Spinal cord (tissue), 10 donors: Measurements from ENCODE around the gene PSMD11. TPM values are rescaled to one million over a fixed set of nuclear protein-coding genes. Genes with fewer than 3 reads are reported as not detected.

Source experiments
- DNase-seq, 6 donors: peaks; one replicate each; pipeline versions ENCODE4 v3.0.0 to v3.0.0-alpha.2; 2013 to 2015; ENCODE audit warnings: low spot score in 6 of 6, low read depth in 4 of 6
- H3K27ac ChIP-seq: one replicate; pipeline ENCODE4 v1.5.1; 2013; ENCODE audit warnings: low read depth, low read length, control low read depth
- H3K27me3 ChIP-seq: one replicate; pipeline ENCODE4 v1.6.1; 2013; ENCODE audit warnings: low read length; ENCODE audit not compliant: control insufficient read depth, insufficient read depth
- H3K36me3 ChIP-seq: one replicate; pipeline ENCODE4 v1.6.1; 2013; ENCODE audit warnings: low read length; ENCODE audit not compliant: control insufficient read depth, insufficient read depth
- H3K4me1 ChIP-seq: one replicate; pipeline ENCODE4 v1.6.1; 2013; ENCODE audit warnings: low read length; ENCODE audit not compliant: control insufficient read depth, insufficient read depth
- H3K4me3 ChIP-seq: one replicate; pipeline ENCODE4 v1.5.1; 2013; ENCODE audit warnings: low read depth, low read length, control low read depth
- H3K9me3 ChIP-seq: one replicate; pipeline ENCODE4 v1.6.1; 2013; ENCODE audit warnings: low read length; ENCODE audit not compliant: control insufficient read depth, insufficient read depth
- WGBS: methylation state at CpG from one replicate; pipeline ENCODE4 v1.1.5; 2013; ENCODE audit warnings: missing lambda C conversion rate; ENCODE audit not compliant: insufficient coverage; 5-methylcytosine and 5-hydroxymethylcytosine counted together
- polyA plus RNA-seq, 2 donors: library from polyadenylated mRNA; unstranded; fragments of 120-200 nt; gene quantifications; one replicate each; pipeline ENCODE4 v1.2.1, GENCODE V29; 2013; ENCODE audit not compliant: insufficient read length in 2 of 2
- total RNA-seq, 2 donors: library from RNA; depleted of rRNA in 1 of 2; stranded (reverse); fragments of 120-200 nt in 1 of 2; fragments of >200 nt in 1 of 2; gene quantifications; one replicate each; pipeline versions ENCODE4 v1.2.3 to v1.2.4, GENCODE V29; 2013 to 2014
- donor health status: healthy.

PSMD11 gene
- total and polyA plus RNA-seq, 4 donors: 56.1 to 104 (median 95.6) TPM

GRCh38 chr17:32515677-32516383 is 71.5 kb downstream of the PSMD11 start:
- Histone ChIP-seq H3K27ac (no peak overlapping the region), H3K9me3 (no peaks in the 10 kb centered on the region), H3K4me3 (no peak overlapping the region), H3K4me1 (peaks cover 30% of the 10 kb centered on the region), H3K36me3 (no peaks in the 10 kb centered on the region), H3K27me3 (no peaks in the 10 kb centered on the region)
- DNase-seq: peak in 2 of 6 donors; percentile 69 to 78
- 57% methylated on average over 4 of the region's 4 CpGs for WGBS

GRCh38 chr17:32516450-32516849 is 72.1 kb downstream of the PSMD11 start:
- Histone ChIP-seq H3K4me3 (no peak overlapping the region), H3K27ac (no peak overlapping the region), H3K4me1 (peaks cover 34% of the 10 kb centered on the region), H3K9me3 (no peaks in the 10 kb centered on the region), H3K27me3 (no peaks in the 10 kb centered on the region), H3K36me3 (no peaks in the 10 kb centered on the region)
- peak in 2 of 6 donors; percentile 63 to 86 for DNase-seq
- WGBS: 10% methylated on average over 2 of the region's 2 CpGs

- peak in 2 of 6 donors; percentile 44 to 84 for DNase-seq
- 18% methylated on average over 8 of the region's 12 CpGs for WGBS
- no peak overlapping the region for H3K27ac ChIP-seq
Measured at GRCh38 chr17:32516940-32517701, 72.8 kb downstream of the PSMD11 start.

GRCh38 chr17:32517982-32518381 is 73.7 kb downstream of the PSMD11 start:
- 94% methylated on average over 4 of the region's 7 CpGs for WGBS
- Histone ChIP-seq H3K27ac (no peak overlapping the region), H3K27me3 (no peaks in the 10 kb centered on the region), H3K4me3 (no peak overlapping the region), H3K36me3 (no peaks in the 10 kb centered on the region), H3K9me3 (no peaks in the 10 kb centered on the region), H3K4me1 (peaks cover 34% of the 10 kb centered on the region)
- DNase-seq: peak in 1 of 6 donors; percentile 64

More at GRCh38 chr17:32516940-32517701, 72.8 kb downstream of the PSMD11 start:
- H3K4me3 ChIP-seq: no peak overlapping the region
- no peaks in the 10 kb centered on the region for H3K27me3 ChIP-seq
- H3K36me3 ChIP-seq: no peaks in the 10 kb centered on the region
- H3K9me3 ChIP-seq: no peaks in the 10 kb centered on the region
- H3K4me1 ChIP-seq: peaks cover 34% of the 10 kb centered on the region

- peak overlapping the region; percentile 28 for H3K4me3 ChIP-seq
- H3K9me3 ChIP-seq: no peaks in the 10 kb centered on the region
- peak in 2 of 6 donors; percentile 57 to 85 for DNase-seq
- 23% methylated on average over 25 of the region's 31 CpGs for WGBS
- H3K36me3 ChIP-seq: no peaks in the 10 kb centered on the region
- peak overlapping the region; percentile 54 for H3K27ac ChIP-seq
- H3K4me1 ChIP-seq: peaks cover 34% of the 10 kb centered on the region
- H3K27me3 ChIP-seq: no peaks in the 10 kb centered on the region
Measured at GRCh38 chr17:32518646-32519227, 74.4 kb downstream of the PSMD11 start.

GRCh38 chr17:32519228-32520103 is 75.2 kb downstream of the PSMD11 start:
- Histone ChIP-seq H3K27me3 (no peaks in the 10 kb centered on the region), H3K27ac (peak overlapping the region; percentile 70), H3K36me3 (no peaks in the 10 kb centered on the region), H3K4me3 (peak overlapping the region; percentile 28), H3K4me1 (peaks cover 34% of the 10 kb centered on the region), H3K9me3 (no peaks in the 10 kb centered on the region)
- peak in 4 of 6 donors; percentile 79 to 98 (median 89) for DNase-seq
- under 1% methylated on average over 55 of the region's 61 CpGs for WGBS

GRCh38 chr17:32520104-32520701 is 75.9 kb downstream of the PSMD11 start:
- Histone ChIP-seq H3K27ac (peak overlapping the region; percentile 70), H3K4me1 (peaks cover 31% of the 10 kb centered on the region), H3K9me3 (no peaks in the 10 kb centered on the region), H3K36me3 (no peaks in the 10 kb centered on the region), H3K4me3 (peak overlapping the region; percentile 28), H3K27me3 (no peaks in the 10 kb centered on the region)
- 28% methylated on average over 17 of the region's 17 CpGs for WGBS
- DNase-seq: peak in 2 of 6 donors; percentile 78 to 90

GRCh38 chr17:32520737-32521404 is 76.6 kb downstream of the PSMD11 start:
- peak in 2 of 6 donors; percentile 34 for DNase-seq
- H3K36me3 ChIP-seq: no peaks in the 10 kb centered on the region
- H3K27ac ChIP-seq: peak overlapping the region; percentile 70
- 60% methylated on average over 1 of the region's 9 CpGs for WGBS
- no peaks in the 10 kb centered on the region for H3K27me3 ChIP-seq
- no peaks in the 10 kb centered on the region for H3K9me3 ChIP-seq
- peaks cover 36% of the 10 kb centered on the region for H3K4me1 ChIP-seq
- no peak overlapping the region for H3K4me3 ChIP-seq
